Activated naive CD8-positive, alpha-beta T cell (primary cell): ENCODE measurements around the gene IMPA2.

Experiments
- H3K27ac Mint-ChIP-seq: one replicate; pipeline ENCODE4 v1.8.0; 2021; ENCODE audit warnings: mixed read lengths
- H3K27me3 Mint-ChIP-seq: one replicate; pipeline ENCODE4 v1.8.0; 2021; ENCODE audit warnings: mixed read lengths
- H3K36me3 Mint-ChIP-seq: one replicate; pipeline ENCODE4 v1.8.0; 2021; ENCODE audit warnings: mixed read lengths
- H3K4me1 Mint-ChIP-seq: one replicate; pipeline ENCODE4 v1.8.0; 2021; ENCODE audit warnings: low read depth, mixed read lengths
- H3K4me3 Mint-ChIP-seq: one replicate; pipeline ENCODE4 v1.8.0; 2021; ENCODE audit warnings: mild to moderate bottlenecking, mixed read lengths
- H3K9me3 Mint-ChIP-seq: one replicate; pipeline ENCODE4 v1.8.0; 2021; ENCODE audit warnings: low read depth, mixed read lengths

IMPA2 gene

GRCh38 chr18:12014521-12015415 lies 33.5 kb downstream of the IMPA2 start:
- Mint-ChIP-seq H3K4me3 (no peak overlapping the region), H3K4me1 (no peaks in the 10 kb centered on the region), H3K27me3 (no peaks in the 10 kb centered on the region), H3K36me3 (peaks cover 5% of the 10 kb centered on the region), H3K27ac (no peak overlapping the region), H3K9me3 (no peaks in the 10 kb centered on the region)

DNA sequence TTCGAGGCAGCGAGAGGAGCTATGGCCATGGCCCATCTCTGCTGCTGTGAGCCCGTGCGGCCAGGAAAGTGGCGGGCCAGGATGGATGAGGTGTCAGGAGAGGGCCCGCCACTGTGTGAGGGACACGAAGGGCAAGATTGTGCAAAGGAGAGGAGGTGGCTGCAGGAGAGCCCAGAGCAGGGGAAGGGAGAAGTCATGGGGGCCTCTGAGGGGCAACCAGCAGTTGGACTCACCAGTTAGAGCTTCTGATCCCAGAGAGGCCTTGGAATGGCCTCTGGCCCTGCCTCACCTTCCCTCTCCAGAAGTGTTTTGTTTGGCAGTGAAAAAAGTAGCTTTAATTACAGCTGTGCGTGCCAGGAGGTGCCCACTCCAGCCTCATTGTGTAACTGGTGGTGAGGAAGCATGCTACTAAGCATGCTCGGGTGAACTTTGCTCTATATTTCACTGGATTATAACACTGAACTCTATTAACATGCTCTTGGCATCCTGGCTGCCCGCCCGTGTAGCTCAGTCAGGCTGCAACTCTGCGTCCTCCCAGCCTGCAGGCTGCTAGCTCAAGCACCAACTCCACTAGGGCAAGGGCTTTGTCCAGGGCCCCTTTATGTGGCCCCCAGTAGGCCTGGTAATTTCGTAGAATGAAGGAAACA lies 34.2 kb downstream of the IMPA2 start:
- no peak overlapping the region for H3K27ac Mint-ChIP-seq
- peaks cover under 1% of the 10 kb centered on the region for H3K4me1 Mint-ChIP-seq
- peaks cover 6% of the 10 kb centered on the region for H3K36me3 Mint-ChIP-seq
- H3K4me3 Mint-ChIP-seq, result no peak overlapping the region
- H3K27me3 Mint-ChIP-seq, result no peaks in the 10 kb centered on the region
- no peaks in the 10 kb centered on the region for H3K9me3 Mint-ChIP-seq

DNA sequence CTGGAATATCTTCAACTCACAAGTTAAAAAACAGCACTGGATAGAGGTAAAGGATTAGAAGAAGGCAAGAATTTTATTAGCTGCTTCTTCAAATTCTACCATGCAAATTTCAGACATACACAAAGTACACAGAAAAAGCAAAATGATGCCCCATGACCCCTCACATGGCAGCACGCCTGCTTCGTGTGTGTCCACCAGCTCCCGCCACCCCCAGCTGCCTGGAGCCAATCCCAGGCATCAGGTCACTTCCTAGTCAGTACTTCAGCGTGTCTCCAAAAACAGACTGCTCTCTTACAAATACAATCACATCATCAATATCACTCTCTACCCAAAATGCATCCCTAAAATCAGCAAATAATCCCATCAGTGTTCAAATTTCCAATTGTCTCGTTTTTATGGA lies 35.8 kb downstream of the IMPA2 start:
- Mint-ChIP-seq H3K27me3 (no peaks in the 10 kb centered on the region), H3K36me3 (peaks cover 7% of the 10 kb centered on the region), H3K4me3 (no peak overlapping the region), H3K4me1 (peaks cover 2% of the 10 kb centered on the region), H3K27ac (no peak overlapping the region), H3K9me3 (no peaks in the 10 kb centered on the region)

GRCh38 chr18:12018861-12019260 lies 37.6 kb downstream of the IMPA2 start:
- peaks cover 7% of the 10 kb centered on the region for H3K36me3 Mint-ChIP-seq
- peaks cover 2% of the 10 kb centered on the region for H3K4me1 Mint-ChIP-seq
- H3K4me3 Mint-ChIP-seq, result no peak overlapping the region
- H3K27me3 Mint-ChIP-seq, result no peaks in the 10 kb centered on the region
- H3K27ac Mint-ChIP-seq, result no peak overlapping the region
- no peaks in the 10 kb centered on the region for H3K9me3 Mint-ChIP-seq

GRCh38 chr18:12021077-12021476 lies 39.8 kb downstream of the IMPA2 start:
- Mint-ChIP-seq H3K4me1 (peaks cover 2% of the 10 kb centered on the region), H3K9me3 (no peaks in the 10 kb centered on the region), H3K27ac (no peak overlapping the region), H3K36me3 (peaks cover 7% of the 10 kb centered on the region), H3K4me3 (no peak overlapping the region), H3K27me3 (no peaks in the 10 kb centered on the region)

DNA sequence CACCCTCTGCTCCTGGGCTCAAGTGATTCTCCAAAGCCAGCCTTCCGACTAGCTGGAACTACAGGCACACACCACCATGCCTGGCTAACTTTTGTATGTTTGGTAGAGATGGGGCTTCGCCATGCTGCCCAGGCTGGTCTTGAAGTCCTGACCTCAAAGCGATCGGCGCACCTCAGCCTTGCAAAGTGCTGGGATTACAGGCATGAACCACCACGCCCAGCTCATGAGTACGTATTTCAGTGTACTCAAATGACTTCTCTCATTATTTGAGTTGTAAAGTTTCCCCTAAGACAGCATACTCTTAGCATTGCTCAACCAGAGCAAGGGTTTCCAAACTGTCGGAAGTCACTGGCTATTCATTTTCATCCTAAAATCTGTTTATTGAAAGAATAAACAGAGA lies 40.3 kb downstream of the IMPA2 start:
- Mint-ChIP-seq H3K9me3 (no peaks in the 10 kb centered on the region), H3K4me1 (peaks cover 2% of the 10 kb centered on the region), H3K4me3 (no peak overlapping the region), H3K36me3 (peaks cover 7% of the 10 kb centered on the region), H3K27ac (no peak overlapping the region), H3K27me3 (no peaks in the 10 kb centered on the region)

DNA sequence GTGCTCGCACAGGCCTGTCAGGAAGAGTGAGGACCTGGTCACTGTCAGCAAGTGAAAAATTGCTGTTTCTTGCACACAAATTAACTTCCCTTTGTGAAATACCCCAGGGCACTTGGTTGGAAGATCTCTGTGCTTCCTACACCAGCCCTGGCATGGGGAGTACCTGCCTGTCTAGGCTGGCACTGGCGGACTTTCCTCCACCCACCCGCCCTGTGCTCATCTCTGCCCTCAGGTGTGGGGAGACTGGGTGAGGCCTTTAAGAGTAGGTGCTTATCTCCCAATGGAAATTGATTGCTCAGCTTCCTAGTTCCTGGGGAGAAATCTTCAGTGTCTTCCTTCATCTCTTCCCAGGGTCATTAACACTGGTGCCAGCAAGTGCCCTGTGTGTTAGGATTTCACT lies 42.1 kb downstream of the IMPA2 start:
- H3K27ac Mint-ChIP-seq, result no peak overlapping the region
- H3K36me3 Mint-ChIP-seq, result peaks cover 2% of the 10 kb centered on the region
- peaks cover 2% of the 10 kb centered on the region for H3K4me1 Mint-ChIP-seq
- no peak overlapping the region for H3K4me3 Mint-ChIP-seq
- H3K9me3 Mint-ChIP-seq, result no peaks in the 10 kb centered on the region
- no peaks in the 10 kb centered on the region for H3K27me3 Mint-ChIP-seq

- no peaks in the 10 kb centered on the region for H3K4me1 Mint-ChIP-seq
- no peaks in the 10 kb centered on the region for H3K27me3 Mint-ChIP-seq
- H3K9me3 Mint-ChIP-seq, result no peaks in the 10 kb centered on the region
Measured at GRCh38 chr18:12026562-12026961, 45.3 kb downstream of the IMPA2 start.

DNA sequence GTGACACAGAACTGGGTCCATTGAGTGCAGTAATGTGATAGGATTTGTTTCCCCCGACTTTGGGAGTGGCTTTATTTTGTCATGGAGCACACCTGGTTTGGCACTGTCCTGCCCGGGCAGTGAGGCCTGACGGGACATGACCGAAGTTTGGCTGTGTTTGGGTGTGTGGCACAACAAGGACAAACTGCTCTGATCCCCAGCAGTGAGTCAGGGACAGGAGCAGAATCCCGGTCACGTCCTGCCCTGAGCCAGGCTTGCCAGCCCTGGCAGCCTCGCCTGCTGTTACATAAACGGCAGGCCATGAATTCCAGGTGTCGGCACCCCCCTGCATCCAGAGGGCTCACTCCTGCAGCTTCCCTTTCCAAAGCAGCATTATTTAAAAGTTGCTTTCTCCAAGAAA lies 45.7 kb downstream of the IMPA2 start:
- Mint-ChIP-seq H3K36me3 (peaks cover 3% of the 10 kb centered on the region), H3K4me1 (no peaks in the 10 kb centered on the region), H3K27me3 (no peaks in the 10 kb centered on the region), H3K4me3 (no peak overlapping the region), H3K9me3 (no peaks in the 10 kb centered on the region), H3K27ac (no peak overlapping the region)

More at GRCh38 chr18:12026562-12026961, 45.3 kb downstream of the IMPA2 start:
- no peak overlapping the region for H3K27ac Mint-ChIP-seq
- no peak overlapping the region for H3K4me3 Mint-ChIP-seq
- H3K36me3 Mint-ChIP-seq, result peaks cover 3% of the 10 kb centered on the region

GRCh38 chr18:12027480-12027879 lies 46.2 kb downstream of the IMPA2 start:
- no peaks in the 10 kb centered on the region for H3K4me1 Mint-ChIP-seq
- peaks cover 3% of the 10 kb centered on the region for H3K36me3 Mint-ChIP-seq
- H3K27ac Mint-ChIP-seq, result no peak overlapping the region
- no peaks in the 10 kb centered on the region for H3K27me3 Mint-ChIP-seq
- no peaks in the 10 kb centered on the region for H3K9me3 Mint-ChIP-seq
- H3K4me3 Mint-ChIP-seq, result no peak overlapping the region

DNA sequence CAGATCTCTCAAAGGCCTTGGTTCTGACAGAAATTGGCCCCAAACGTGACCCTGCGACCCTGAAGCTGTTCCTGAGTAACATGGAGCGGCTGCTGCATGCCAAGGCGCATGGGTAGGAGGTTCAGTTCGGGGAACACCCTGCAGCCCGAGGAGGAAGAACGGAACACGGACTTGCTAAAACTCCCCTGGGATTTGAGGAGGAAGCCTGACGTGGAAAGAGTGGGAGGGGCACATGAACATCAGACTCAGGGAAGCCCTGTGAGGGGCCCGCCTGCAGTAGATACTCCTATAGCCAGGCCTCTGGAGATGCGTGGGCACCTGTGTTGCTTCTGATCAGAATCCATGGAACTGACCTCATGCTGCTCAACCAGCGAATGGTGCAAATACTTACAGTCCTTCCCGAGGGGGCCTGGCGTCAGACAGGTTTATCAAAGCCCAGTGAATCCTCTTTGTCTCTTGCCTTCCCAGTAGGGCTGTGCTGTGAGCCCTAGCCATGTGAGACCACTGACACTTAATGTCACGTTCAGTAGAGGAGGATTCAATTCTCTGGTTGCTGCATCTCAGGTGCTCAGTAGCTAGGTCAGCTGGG lies 46.8 kb downstream of the IMPA2 start:
- H3K9me3 Mint-ChIP-seq, result no peaks in the 10 kb centered on the region
- peaks cover 3% of the 10 kb centered on the region for H3K36me3 Mint-ChIP-seq
- no peaks in the 10 kb centered on the region for H3K27me3 Mint-ChIP-seq
- H3K4me3 Mint-ChIP-seq, result no peak overlapping the region
- H3K27ac Mint-ChIP-seq, result no peak overlapping the region
- no peaks in the 10 kb centered on the region for H3K4me1 Mint-ChIP-seq

DNA sequence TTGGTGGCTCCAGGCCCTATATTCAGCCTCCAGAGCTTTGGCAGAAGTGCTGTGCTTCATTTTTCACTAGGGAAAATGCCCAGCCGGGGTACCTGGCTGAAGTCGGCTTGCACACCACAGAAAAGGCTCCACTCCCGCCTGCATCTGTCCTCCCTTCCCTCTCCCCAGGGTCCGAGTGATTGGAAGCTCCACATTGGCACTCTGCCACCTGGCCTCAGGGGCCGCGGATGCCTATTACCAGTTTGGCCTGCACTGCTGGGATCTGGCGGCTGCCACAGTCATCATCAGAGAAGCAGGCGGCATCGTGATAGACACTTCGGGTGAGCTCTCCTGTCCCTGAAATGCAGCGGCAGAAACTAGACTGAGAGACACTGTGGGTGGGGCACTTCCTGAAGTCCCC lies 47.4 kb downstream of the IMPA2 start:
- no peaks in the 10 kb centered on the region for H3K4me1 Mint-ChIP-seq
- no peaks in the 10 kb centered on the region for H3K27me3 Mint-ChIP-seq
- no peak overlapping the region for H3K27ac Mint-ChIP-seq
- no peaks in the 10 kb centered on the region for H3K9me3 Mint-ChIP-seq
- no peak overlapping the region for H3K4me3 Mint-ChIP-seq
- H3K36me3 Mint-ChIP-seq, result peaks cover 3% of the 10 kb centered on the region

GRCh38 chr18:12029786-12030584 lies 48.7 kb downstream of the IMPA2 start:
- Mint-ChIP-seq H3K36me3 (peaks cover 3% of the 10 kb centered on the region), H3K9me3 (no peaks in the 10 kb centered on the region), H3K27me3 (no peaks in the 10 kb centered on the region), H3K27ac (no peak overlapping the region), H3K4me1 (no peaks in the 10 kb centered on the region), H3K4me3 (no peak overlapping the region)

- H3K4me1 Mint-ChIP-seq, result no peaks in the 10 kb centered on the region
- H3K9me3 Mint-ChIP-seq, result no peaks in the 10 kb centered on the region
- H3K4me3 Mint-ChIP-seq, result no peak overlapping the region
- no peak overlapping the region for H3K27ac Mint-ChIP-seq
- peaks cover 3% of the 10 kb centered on the region for H3K36me3 Mint-ChIP-seq
- H3K27me3 Mint-ChIP-seq, result no peaks in the 10 kb centered on the region
Measured at GRCh38 chr18:12030670-12031069, 49.4 kb downstream of the IMPA2 start.

GRCh38 chr18:12031181-12031580 lies 49.9 kb downstream of the IMPA2 start:
- Mint-ChIP-seq H3K36me3 (peaks cover 3% of the 10 kb centered on the region), H3K9me3 (no peaks in the 10 kb centered on the region), H3K27me3 (no peaks in the 10 kb centered on the region), H3K4me3 (no peak overlapping the region), H3K4me1 (no peaks in the 10 kb centered on the region), H3K27ac (no peak overlapping the region)
